ENCODE data around the gene VPS45.
A peak's percentile ranks its signal among the peaks of the same experiment; 100 is the strongest.
"Not testable (repeated sequence)": the region's sequence is repeated elsewhere in the genome, so short reads cannot be mapped to it uniquely, and the experiment has no call there.

VPS45 gene

GRCh38 chr1:150127464-150127863, 59.9 kb downstream of the VPS45 start:
- DNase-seq: no peak

- no peak for DNase-seq
Measured at GRCh38 chr1:150127868-150128267, 60.3 kb downstream of the VPS45 start.

- no peak for DNase-seq
Measured at GRCh38 chr1:150132372-150132771, 64.8 kb downstream of the VPS45 start.

DNA sequence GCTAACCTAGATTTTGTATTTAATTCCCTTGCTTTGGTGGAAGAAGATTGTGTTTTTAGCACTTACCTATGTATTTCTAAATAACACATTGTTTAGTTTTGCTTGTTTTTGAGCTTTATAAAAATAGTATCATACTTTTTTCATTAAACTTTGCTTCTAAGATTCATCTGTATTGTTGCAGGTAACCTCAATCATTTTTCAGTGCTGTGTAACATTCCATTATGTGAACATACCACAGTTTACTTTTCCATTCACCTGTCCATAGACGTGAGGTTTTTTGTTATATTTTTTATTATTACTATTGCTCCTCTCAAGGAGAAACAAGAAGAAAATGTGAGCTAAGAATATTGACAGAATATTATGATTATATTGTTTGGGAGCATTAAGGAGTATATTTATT, 67.0 kb downstream of the VPS45 start:
- no peak for DNase-seq

DNA sequence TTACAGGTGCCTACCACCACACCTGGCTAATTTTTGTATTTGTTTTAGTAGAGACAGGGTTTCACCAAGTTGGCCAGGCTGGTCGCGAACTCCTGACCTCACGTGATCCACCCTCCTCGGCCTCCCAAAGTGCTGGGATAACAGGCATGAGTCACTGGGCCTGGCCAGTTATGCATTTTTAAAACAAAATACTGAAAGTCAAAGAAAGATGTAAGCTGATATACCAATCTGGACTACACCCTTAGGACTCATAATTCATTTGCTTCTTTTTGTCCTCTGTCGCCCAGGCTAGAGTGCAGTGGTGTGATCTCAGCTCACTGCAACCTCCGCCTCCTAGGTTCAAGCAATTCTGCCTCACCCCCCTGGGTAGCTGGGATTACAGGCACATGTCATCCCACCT, 67.8 kb downstream of the VPS45 start:
- DNase-seq: not testable (repeated sequence)

DNA sequence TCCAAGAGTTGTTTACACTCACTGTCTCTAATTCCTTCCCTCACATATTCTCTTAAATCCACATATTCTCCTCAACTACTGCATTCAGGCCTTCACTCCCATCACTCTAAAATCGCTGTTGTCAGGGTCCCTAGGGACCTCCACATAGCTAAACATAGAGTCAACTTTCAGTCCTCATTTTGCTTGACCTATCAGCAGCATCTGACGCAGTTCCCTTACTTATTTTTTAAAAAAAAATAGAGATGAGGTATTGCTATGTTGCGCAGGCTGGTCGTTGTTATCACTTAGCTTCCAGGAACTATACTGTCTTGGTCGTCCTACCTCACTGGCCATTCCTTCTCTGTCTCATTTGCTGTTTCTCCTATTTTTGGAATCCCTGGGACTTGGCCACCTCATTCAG, 70.5 kb downstream of the VPS45 start:
- no peak for DNase-seq

DNA sequence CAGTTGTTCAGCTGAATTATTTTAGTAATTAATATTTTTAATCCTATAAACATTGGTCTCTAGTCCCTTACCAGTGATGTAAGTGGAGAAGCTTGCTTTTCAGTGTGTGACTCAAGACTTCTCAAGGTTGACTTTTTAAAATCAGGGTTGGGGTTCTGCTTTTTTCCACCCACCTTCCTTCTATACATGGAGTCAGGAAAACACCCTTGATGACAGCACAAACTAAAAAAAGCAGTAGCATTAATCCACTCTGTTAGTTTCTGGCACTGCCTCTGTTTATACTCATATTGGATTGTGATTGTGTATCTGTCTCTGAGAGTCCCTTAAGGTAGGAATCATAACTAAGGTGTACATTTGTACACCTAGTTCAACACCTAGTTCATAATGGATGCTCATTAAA, 73.9 kb downstream of the VPS45 start:
- DNase-seq: no peak

GRCh38 chr1:150142083-150142482, 74.5 kb downstream of the VPS45 start:
- DNase-seq: no peak

DNA sequence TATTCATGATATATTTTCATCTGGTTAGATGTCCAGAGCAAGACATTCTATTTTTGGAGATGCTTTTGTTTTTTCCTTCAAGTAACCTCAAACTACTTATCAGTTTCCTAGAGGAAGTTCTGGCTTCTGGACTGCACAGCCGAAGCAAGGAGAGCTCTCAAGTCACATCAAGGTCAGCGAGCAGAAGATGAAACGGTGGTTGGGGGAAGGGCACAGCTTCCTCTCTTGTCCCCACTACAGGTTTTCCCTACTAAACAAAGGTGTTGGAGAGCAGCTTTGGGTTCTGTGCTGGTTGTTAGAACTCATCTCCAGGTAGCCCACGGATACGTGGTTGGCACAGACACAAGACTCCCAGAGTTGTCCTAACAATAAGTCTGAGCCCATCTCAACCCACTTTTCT, 77.0 kb downstream of the VPS45 start:
- DNase-seq: no peak

GRCh38 chr1:150146016-150146415, 78.4 kb downstream of the VPS45 start:
- not testable (repeated sequence) for DNase-seq

DNA sequence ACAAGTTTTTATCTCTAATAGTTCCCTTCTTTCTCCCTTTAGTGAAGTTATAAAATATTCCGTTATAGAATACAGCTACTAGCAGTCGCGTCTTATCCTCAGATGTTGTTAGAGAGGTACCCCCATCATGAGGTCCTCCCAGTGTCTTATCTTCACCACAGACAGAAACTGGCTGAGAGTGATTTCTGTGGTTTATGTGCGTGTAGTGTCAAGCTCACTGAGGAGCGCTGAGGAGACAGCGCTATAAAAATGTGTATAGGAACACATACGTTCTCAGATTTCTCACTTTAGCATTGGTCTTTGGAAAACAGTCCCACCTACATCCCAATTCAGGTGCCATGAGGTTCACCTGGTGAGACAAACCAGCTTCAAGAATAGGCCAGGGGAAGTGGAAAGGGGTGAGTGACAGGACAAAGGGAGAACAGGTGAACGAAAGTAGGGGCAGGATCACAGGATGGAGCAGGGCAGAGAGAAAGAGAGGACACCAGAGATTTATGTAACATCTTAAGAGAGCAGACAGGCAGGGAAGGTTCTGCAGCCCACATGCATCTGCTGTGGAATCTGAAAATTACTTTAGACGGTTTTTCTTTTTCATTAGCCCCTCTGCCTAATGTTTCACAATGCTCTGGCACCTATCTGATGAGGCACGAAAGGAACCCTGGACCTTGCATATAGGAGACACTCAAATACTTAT, 79.4 kb downstream of the VPS45 start:
- no peak for DNase-seq

DNA sequence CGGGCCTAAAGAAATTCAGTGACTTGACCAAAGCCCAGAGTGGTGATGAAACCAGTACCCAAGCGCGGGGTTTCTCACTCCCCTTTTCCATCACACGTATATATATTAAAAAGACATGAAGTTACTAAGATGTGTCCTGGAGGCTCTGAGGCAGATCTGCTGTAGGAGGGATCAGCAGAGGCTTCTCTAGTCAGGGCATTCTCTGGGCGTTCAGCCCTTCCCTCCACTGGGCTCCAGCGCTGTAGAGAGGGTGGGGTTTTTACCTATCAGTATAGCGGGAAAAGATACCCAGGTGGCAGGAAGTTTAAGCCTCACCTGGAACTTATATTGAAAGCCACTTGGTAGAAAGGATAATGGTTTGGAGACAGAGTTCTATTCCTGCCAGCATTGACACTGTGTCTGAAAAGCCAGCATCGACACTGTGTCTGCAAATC, 81.3 kb downstream of the VPS45 start:
- DNase-seq: peak; percentile 61

DNA sequence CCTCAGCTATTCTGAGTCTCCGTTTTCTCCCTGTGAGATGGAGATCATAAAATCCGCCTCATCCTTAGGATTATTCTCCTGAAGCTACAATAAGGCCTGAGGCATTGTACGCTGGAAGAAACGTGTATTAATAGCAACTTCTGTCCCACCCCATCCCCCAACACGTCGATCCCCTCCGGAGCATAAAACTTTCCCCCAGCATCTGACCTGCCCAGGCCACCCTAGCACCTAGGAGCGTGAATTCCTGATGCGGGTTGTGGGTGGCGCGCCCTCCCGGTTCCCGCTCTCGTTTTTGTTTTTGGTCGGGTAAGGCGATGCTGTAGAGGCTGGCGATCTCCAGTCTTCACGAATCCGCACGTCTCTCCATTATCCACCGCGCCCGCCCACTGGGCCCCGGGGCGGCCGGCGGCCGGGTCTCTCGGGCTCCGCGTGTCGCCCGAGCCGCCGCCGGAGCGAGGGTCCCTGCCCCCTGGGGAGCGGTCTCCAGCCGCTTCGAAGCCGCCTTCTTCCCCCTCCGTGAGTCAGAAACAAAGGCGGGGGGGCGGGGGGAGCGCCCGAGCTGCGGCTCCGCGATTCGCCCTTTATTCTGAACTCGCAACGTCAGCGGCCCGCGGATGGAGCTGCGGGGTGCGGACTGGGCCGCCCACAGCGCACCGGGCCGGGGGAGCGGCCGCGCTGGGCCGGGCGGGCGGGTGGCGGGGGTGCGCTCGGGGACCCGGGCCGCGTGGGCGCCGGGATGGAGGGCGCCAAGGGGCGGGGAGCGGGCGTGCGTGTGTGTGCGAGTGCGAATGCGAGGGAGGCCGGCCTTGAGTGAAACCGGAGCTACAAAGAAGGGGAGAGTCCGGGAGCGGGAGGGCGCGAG, 81.9 kb downstream of the VPS45 start, which contains the start of gene PLEKHO1:
TSS of gene PLEKHO1 (plus strand) at position 646 of the 862 bp plus-strand sequence. CDS start 342 bp downstream, outside the sequence.
- DNase-seq: peak; percentile 91

GRCh38 chr1:150150133-150151021, 82.8 kb downstream of the VPS45 start:
- DNase-seq: peak; percentile 79

DNA sequence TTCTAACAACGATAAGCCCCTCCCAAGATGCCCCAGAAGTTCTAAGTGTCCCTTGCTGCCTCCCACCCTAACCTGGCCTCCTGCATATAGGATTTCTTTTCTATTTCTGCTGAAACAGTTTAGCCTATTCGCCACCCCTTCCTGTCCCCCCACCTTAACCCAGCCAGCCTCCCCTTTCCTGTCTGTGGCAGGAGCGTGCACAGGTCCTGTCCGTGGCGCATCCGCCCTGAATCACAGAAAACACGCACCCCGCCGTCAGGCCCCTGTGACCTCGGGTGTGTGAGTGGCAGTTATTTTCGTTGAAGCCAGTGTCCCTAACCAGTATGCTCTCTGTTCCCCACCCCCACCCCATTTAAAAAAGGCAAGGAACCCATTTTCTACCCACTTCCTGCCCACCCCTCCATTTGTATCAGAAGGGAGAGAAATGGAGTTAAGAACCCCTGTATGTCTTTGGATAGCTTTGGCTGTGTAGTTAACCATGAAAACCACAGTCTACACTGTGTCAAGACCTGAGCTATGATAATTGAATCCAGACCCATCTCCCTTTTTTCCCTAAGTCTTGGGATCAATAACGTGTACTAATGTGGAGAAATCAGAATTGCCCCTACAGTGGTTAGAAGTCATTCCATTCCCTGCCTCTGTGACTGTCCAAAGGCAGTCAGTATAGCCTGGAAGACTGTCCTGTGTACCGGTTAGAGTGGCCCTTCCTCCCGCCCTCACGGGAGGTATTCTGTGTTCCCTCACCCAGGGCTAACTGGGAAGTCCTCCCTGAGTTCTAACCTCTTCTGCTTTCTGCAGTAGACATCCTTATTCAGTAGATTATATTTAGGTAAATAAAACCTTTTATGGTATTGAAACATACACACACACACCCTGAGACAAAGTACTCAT, 84.0 kb downstream of the VPS45 start:
- no peak for DNase-seq

DNA sequence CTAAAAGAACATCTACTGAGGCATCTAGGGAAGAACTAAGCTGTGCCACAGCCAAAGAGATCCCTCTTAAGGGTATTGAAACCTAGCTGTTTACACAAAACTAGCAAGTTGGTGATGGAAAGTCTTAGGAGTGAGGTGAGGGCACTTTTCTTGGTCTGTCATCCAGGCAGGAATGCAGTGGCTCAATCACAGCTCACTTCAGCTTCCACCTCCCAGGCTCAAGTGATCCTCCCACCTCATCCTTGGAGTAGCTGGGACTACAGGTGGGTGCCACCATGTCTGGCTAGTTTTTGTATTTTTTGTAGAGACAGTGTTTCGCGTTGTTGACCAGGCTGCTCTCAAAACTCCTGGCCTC, 84.6 kb downstream of the VPS45 start:
- no peak for DNase-seq

DNA sequence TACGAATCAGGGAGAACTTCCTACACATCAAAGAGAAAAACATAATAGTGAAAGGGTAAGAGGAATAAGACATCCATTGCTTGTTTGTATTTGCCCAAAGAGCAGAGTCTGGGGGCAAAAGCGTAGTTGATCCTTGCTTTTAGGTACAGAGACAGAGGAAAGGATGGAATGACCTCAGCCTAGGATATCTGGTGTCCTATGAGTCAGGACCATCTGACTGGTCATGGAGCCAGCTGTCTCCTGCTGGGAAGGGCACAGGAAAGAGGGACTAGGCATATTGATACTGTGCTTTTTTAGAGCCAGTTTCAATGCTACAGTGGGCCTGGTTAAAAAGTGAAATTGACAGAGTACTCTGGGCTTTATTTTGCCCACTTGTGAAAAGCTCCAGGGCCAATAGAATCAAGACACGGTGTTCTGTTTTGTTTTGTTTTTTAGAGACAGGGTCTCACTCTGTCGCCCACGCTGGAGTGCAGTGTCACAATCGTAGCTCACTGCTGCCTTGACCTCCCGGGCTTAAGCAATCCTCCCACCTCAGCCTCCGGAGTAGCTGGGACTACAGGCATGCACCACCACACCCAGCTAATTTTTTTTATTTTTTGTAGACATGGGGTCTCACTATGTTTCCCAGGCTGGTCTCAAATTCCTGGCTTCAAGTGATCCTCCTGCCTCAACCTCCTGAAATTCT, 85.3 kb downstream of the VPS45 start:
- no peak for DNase-seq

DNA sequence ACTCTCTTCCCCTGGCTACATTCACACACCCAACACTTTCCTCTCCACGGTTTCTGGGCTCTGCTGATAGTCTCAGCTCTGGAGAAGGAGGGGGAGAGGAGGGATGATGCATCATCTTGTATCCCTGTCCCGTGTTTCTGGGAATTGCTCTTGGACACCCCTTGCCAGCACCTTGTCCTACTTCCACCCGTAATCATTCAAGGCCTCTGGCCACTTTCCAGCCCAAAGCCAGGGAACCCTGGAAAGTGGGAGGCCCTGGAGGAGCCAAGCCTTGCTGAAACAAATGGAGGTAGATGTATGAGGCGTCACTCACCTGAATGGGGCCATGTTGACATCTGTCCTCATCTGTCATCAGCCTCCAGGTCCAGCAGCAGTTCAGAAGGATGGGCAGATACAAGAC, 86.6 kb downstream of the VPS45 start:
- no peak for DNase-seq

DNA sequence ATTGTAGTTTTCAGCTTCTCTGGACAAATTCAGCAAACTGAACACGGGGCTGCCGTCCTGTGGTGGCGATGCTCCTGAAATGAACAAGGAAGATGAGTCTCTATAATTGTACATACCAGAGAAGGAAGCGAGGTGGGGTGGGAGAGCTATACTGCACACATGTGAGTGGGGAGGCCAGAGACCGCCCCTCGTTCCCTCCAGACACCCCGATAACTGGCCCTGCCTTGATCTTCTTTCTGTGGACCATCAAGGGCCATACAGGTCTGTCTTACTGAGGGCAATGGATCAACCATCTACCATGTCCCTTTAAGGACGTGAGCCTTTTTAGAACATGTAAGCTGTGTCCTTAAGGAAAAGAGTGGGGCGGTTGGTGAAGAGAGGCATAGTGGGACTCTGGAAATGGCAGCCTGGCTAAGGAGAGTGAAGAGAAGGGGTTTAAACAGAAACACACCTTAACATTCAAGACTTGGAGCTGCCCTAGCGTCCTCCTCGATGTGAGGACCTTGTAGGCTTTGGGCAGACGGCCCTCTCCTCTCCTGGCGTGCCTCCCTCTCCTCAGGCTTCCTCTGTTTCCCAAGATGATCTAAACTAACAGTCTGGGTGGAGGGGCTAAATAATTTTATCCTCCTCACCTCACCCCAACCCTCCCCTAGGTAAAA, 88.0 kb downstream of the VPS45 start:
- no peak for DNase-seq

- no peak for DNase-seq
Measured at GRCh38 chr1:150156868-150157603, 89.5 kb downstream of the VPS45 start.

Data from right kidney (tissue), 1 donor.